Vein endothelial cell (primary cell): Measurements from ENCODE around the gene GTPBP2. TPM values are rescaled to one million over a fixed set of nuclear protein-coding genes. Genes with fewer than 3 reads are reported as not detected.

Experiments
- total RNA-seq: library from RNA; depleted of rRNA; stranded (reverse); fragments of >200 nt; gene quantifications from 2 replicates; pipeline ENCODE4 v1.2.3, GENCODE V29; 2012

Gene GTPBP2, protein sequence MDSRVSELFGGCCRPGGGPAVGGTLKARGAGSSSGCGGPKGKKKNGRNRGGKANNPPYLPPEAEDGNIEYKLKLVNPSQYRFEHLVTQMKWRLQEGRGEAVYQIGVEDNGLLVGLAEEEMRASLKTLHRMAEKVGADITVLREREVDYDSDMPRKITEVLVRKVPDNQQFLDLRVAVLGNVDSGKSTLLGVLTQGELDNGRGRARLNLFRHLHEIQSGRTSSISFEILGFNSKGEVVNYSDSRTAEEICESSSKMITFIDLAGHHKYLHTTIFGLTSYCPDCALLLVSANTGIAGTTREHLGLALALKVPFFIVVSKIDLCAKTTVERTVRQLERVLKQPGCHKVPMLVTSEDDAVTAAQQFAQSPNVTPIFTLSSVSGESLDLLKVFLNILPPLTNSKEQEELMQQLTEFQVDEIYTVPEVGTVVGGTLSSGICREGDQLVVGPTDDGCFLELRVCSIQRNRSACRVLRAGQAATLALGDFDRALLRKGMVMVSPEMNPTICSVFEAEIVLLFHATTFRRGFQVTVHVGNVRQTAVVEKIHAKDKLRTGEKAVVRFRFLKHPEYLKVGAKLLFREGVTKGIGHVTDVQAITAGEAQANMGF
- total RNA-seq, result 48.7 and 51.8 TPM in 2 replicates

DNA sequence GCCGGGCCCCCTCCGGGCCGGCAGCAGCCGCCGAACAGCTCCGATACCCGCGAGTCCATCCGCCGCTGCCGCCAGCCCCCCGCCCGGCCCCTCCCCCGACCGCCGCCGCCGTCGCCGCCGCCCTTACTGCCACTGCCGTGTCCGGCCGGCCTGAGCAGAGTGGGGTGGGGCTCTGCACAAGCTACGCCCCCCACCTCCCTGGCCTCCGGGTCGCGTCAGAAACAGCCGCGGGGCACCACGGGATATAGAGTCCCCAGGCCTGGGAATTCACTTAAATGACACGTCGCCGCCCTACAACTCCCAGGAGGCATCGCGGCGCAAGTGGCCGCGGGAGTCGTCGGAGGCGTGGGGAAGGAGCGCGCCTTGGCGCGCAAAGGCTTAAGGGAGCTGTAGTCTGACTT is at the start of gene GTPBP2:
TSS of gene GTPBP2 (minus strand) at position 161 of the 401 bp plus-strand sequence. CDS start at position 59, 102 bp downstream.

DNA sequence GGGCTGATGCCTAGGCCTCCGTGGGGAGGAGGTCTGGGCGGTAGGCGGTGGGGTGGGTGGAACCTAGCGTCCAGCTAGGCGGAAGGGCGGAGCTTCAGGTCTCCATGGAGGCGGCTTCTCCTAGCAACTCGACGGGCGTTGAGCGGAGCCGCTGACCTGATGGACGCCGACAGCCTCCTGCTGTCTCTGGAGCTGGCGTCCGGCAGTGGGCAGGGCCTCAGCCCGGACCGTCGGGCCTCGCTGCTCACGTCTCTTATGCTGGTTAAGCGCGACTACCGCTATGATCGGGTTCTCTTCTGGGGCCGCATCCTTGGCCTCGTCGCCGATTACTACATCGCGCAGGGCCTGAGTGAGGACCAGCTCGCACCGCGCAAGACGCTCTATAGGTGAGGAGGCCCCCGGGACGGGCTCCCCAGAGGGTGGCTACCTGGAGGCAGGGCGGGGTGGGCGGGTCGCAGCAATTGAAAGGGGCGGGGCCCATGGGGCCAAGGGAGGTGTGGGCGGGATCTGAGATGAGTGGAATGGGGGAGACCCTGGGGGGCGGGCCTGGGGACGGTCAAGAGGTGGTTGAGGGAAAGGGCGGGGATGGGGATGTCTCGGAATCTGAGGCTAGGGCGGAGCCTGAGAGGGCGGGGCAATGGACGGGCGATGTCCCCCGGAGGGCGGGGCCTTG is 16.0 kb upstream of the GTPBP2 start, which contains the start of gene RSPH9:
TSS of gene RSPH9 (plus strand) at position 97 of the 673 bp plus-strand sequence. CDS start at position 160, 63 bp downstream.

DNA sequence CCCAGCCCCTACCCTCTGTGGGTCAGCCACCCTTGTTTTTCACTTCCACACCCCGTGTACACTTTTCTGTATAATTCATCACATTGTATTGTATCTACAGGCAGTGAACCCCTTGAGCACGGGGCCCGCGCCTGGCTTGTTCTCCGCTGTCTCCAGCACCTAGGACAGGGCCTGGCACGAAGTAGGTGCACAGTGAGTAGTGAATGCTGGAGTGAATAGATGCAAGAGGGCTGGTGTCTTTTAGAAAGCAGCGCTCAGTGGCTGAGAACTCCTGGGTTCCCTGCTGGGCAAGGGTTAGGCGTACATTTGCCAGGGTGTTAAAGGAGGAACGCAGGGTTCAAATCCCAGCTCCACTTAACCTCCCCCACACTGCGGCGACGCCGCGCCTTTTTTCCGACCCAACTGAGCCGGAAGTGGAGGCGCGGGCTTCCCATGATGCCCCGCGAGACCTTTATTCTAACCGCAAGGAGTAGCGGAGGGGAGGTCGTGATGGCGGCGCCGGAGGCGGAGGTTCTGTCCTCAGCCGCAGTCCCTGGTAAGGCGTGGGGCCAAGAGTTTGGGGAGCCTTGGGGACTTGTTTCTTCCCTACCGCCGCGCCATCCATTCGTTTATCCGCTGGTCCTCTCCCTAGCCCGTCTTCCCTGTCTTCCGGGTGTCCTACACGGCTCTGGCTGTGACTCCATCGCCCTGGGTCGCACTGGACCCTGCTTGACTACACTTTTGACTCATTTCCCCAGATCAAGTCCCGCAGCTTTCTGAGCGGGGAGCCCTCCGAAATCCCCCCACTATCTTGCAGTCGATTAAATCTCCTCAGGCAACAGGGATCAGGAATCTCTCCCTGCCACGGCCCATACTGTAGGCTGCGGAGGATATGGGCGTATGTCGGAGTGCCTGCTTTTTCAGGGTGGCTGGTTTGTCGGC is 6.6 kb upstream of the GTPBP2 start, which contains the start of gene MAD2L1BP:
TSS of gene MAD2L1BP (plus strand) at position 454 of the 921 bp plus-strand sequence. CDS start at position 490, 36 bp downstream.

DNA sequence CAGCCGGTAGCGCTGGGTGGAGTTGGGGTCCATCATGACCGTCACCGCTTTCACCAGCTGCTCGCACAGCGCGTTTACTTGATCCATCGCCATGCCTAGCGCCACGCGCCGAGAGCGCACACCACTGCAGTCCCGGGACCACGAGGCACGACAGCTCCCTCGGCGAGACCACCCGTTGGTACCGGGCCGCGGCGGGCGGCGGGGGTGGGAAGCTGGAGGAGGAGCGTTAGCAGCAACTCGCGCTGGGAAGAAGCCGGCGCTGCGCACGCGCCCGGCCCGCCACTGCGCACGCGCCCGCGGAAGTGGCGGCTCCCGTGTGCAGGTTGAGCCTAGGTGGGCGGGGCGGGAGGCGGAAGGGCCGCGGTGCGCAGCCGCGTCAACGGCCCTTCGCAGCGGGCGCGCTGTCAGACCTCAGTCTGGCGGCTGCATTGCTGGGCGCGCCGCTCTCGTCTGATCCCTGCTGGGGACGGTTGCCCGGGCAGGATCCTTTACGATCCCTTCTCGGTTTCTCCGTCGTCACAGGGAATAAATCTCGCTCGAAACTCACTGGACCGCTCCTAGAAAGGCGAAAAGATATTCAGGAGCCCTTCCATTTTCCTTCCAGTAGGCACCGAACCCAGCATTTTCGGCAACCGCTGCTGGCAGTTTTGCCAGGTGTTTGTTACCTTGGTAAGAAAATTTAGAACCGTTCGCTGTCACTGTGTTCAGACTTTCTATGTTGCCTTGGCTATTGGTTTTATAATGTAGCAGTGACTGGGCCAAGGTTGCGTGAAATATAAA is 53.1 kb downstream of the GTPBP2 start, which contains the start of the genes POLH and XPO5:
TSS of gene POLH (plus strand) at position 414 of the 780 bp plus-strand sequence. CDS start 6,135 bp downstream, outside the sequence.
TSS of gene XPO5 (minus strand) at position 267 of the 780 bp plus-strand sequence. CDS start at position 93, 174 bp downstream.

Other genes starting within 250 kb of the GTPBP2 start
- gene ABCC10, start 201.7 kb downstream of the GTPBP2 start, total RNA-seq, result 21.1 and 23.8 TPM in 2 replicates
- 0.33 TPM in 1 of 2 replicates, not detected in the other for gene DLK2, start 173.7 kb downstream of the GTPBP2 start, total RNA-seq
- gene TJAP1, start 151.7 kb downstream of the GTPBP2 start, total RNA-seq, result 15.4 and 16.0 TPM in 2 replicates
- 0.19 and 0.65 TPM in 2 replicates for gene LRRC73, start 118.9 kb downstream of the GTPBP2 start, total RNA-seq
- gene YIPF3, start 112.3 kb downstream of the GTPBP2 start, total RNA-seq, result 131 and 133 TPM in 2 replicates
- gene POLR1C, start 112.2 kb downstream of the GTPBP2 start, total RNA-seq, result 34.9 and 39.5 TPM in 2 replicates
- 37.2 and 41.0 TPM in 2 replicates for gene XPO5, start 53.2 kb downstream of the GTPBP2 start, total RNA-seq
- 28.7 and 38.1 TPM in 2 replicates for gene POLH, start 53.1 kb downstream of the GTPBP2 start, total RNA-seq
- gene MAD2L1BP, start 6.6 kb upstream of the GTPBP2 start, total RNA-seq, result 37.6 and 49.6 TPM in 2 replicates
- gene RSPH9, start 15.8 kb upstream of the GTPBP2 start, total RNA-seq, result under 0.01 and 0.19 TPM in 2 replicates
- 44.1 and 55.5 TPM in 2 replicates for gene MRPS18A, start 58.5 kb upstream of the GTPBP2 start, total RNA-seq
- 13.2 and 29.1 TPM in 2 replicates for gene VEGFA, start 140.9 kb upstream of the GTPBP2 start, total RNA-seq